Stimulated activated naive CD8-positive, alpha-beta T cell treated with anti-CD3 and anti-CD28 coated beads, Interleukin-15, Interleukin-2, amounts not matched to agents 100 U/mL and 50 U/mL, for 24 hours (primary cell): Measurements from ENCODE around the gene CNNM1.

Experiments
- ATAC-seq: fragments of 150-1000 bp; cut with Tn5 transposase; one replicate; pipeline ENCODE4 v1.10.0; 2021
- DNase-seq: peaks from one replicate; pipeline ENCODE4 v3.0.0; 2021

Gene CNNM1

DNA sequence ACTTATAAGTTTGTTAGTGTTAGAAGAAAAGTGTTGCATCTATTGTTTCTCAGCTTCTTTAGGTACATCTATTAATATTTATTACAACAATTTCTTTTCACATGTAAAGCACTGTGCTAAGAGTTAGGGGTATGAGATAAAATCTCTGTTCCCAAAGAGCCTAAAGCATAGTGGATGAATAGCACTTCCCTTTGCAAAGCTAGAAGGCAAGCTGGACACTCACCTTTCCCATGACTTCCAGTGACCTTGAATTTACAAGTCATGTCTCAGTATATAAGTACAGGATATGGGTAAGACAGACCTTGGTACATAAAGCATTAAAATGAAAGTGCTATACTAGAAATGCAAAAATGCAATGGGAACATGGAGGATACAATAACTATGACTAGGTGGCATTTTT, 8.7 kb downstream of the CNNM1 start:
- no peak for ATAC-seq
- no peak for DNase-seq

GRCh38 chr10:99339077-99339476, 9.9 kb downstream of the CNNM1 start:
- DNase-seq (no peak), ATAC-seq (no peak)

- no peak for DNase-seq
- ATAC-seq = no peak
Measured at GRCh38 chr10:99339563-99340047, 10.4 kb downstream of the CNNM1 start.

GRCh38 chr10:99340650-99341049, 11.5 kb downstream of the CNNM1 start:
- no peak for ATAC-seq
- no peak for DNase-seq

GRCh38 chr10:99341248-99341647, 12.1 kb downstream of the CNNM1 start:
- no peak for ATAC-seq
- no peak for DNase-seq

- DNase-seq = no peak
- ATAC-seq = no peak
Measured at GRCh38 chr10:99341860-99342490, 12.8 kb downstream of the CNNM1 start.

DNA sequence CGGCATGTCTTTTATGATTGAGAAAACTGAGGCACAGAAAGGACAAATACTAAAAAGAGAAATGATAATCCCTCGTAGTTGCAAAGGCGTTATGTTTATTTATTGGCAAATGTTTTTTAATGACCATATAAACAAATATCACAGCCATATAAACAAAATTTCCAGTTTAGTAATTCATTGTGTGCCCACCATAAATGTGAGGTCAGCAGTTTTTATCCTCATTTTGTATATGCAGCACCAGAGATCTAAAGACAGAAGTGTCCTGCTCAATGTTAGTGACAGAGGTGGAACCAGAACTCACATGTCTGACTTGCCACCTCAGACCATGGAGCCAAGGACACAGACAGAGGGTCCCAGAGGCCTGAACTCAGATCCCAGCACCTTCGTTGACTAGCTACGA, 14.1 kb downstream of the CNNM1 start:
- DNase-seq = no peak
- ATAC-seq = no peak

GRCh38 chr10:99344715-99345114, 15.6 kb downstream of the CNNM1 start:
- ATAC-seq (no peak), DNase-seq (no peak)

- no peak for DNase-seq
Measured at GRCh38 chr10:99345350-99345749, 16.2 kb downstream of the CNNM1 start.

DNA sequence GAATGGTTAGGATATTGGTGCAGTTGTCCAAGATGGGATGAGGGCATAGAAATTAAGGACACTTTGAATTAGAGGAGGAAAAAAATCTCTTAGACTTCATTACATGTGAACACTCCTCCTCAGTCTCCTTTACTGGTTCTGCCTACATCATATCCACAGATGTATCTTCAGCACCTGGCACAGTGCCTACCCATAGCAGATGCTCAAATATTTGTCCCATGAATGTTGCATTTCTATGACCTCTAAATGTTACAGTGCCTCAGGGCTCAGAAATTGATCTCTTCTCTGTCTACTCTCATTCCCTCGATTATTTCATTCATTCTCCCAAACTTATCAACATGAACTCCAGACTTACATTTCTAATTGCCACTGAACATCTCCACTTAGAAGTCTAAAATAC, 17.1 kb downstream of the CNNM1 start:
- DNase-seq (no peak), ATAC-seq (no peak)

More at GRCh38 chr10:99345350-99345749, 16.2 kb downstream of the CNNM1 start:
- ATAC-seq = no peak

DNA sequence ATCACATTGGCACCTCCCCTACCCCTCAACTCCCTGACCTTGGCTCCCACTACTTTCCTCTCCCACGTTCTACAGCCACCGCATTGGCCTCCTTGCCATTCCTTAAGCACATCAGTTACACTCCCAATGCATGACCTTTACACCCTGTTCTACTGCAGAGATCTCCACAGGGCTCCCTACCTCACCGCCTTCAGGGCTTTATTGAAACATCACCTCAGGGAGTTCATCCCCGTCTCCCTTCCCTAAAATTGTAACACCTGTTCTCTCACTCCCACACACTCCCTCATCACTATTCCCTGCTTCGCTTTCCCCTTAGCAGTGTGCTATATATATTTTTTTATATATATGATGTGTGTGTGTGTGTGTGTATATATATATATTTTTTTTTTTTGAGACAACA, 18.5 kb downstream of the CNNM1 start:
- no peak for DNase-seq
- no peak for ATAC-seq

DNA sequence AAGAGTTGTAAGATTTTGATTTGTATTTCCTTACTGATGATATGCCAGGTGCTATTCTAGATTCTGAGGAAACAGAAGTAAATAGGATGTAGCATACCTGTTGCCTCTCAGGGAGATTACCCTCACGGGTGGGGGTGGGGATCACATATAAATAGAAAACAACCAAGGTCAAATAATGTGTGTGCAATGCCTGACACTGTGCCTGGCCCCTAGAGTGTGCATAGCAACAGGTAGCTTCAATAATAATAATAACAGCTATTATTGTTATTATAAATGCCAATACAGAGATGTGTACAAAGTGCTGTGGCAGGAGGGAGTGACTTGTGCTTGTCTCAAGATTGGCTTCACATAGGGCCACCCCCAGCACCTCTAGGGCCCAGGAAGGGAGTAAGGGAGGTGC, 24.0 kb downstream of the CNNM1 start:
- no peak for ATAC-seq
- no peak for DNase-seq

DNA sequence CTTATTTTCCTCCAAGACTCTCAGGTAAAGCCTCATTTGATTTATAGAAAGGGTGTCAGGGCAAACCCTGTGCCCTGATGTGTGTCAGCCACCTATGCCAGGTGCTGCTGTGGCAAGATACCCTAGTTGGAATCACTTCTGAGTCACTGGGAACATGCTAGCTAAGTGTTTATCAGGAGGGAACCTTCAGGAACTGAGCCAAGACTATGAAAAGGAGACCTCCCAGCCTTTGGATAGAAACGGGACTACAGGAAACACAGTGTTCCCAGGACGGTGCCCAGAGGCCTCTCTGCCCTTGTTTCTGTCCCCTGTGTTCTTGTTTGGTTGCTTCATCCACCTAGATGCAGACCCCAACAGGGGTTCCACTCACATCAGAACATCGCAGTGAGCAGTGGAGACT, 28.5 kb downstream of the CNNM1 start:
- no peak for ATAC-seq
- no peak for DNase-seq

- ATAC-seq = no peak
- DNase-seq = no peak
Measured at GRCh38 chr10:99358101-99358500, 28.9 kb downstream of the CNNM1 start.

GRCh38 chr10:99360934-99361333, 31.8 kb downstream of the CNNM1 start:
- DNase-seq = no peak
- no peak for ATAC-seq

DNA sequence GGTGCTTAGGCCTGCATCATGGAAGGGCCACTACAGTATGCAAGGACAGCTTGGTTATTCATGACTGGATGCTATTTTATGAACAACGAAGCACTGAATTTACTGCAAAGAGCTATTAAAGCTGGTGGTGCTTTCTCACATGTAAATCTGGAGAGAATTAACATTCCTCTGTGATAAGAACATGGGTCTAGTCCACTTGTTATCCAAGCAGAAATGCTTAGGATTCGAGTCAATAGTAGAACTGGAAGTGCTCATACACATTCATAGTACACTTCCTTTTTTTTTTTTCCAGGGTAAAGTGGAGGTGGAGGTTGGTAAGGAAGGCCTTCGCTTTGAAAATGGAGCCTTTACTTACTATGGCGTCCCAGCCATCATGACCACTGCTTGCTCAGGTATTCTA, 35.0 kb downstream of the CNNM1 start:
- DNase-seq (no peak), ATAC-seq (no peak)

- no peak for DNase-seq
- no peak for ATAC-seq
Measured at GRCh38 chr10:99365311-99365710, 36.2 kb downstream of the CNNM1 start.

- DNase-seq (no peak), ATAC-seq (no peak)
Measured at GRCh38 chr10:99365736-99366135, 36.6 kb downstream of the CNNM1 start.

DNA sequence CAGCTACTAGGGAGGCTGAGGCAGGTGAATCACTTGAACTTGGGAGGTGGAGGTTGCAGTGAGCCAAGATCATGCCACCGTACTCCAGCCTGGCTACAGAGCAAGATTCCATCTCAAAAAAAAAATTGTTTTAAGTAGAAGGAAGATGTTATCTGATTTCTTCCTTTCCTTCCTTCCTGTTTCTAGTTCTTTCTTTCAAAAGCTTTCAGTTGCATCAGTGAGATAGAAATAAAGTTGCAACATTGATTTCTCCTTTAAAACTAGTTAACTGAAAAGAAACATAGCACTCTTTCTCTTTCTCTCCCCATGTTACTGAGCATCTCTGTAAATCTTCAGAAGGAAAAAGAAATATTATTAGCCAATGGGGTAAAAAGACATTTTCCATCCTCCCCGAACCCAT, 37.5 kb downstream of the CNNM1 start:
- ATAC-seq (no peak), DNase-seq (no peak)

GRCh38 chr10:99368646-99369045, 39.5 kb downstream of the CNNM1 start:
- no peak for DNase-seq
- ATAC-seq = no peak

GRCh38 chr10:99369126-99369525, 40.0 kb downstream of the CNNM1 start:
- ATAC-seq = no peak

DNA sequence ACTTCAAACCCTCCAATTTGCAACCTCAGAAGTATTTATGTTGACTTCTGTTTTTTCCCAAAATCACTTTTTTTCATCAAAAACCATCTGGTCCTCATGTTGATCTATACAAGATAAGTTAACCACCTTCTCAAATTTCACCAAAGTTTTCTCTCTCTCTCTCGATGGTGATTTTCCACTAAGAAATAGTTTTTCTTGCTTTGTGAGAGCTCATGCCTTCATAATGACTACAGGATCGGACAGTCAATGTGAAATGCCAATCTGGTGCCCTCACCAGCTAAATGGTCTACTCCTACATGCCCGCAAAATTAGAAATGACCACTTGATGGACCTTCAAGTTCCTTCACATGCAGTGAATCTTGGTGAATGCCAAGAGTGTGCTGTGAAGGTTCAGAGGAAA, 40.4 kb downstream of the CNNM1 start:
- DNase-seq = no peak

More at GRCh38 chr10:99369126-99369525, 40.0 kb downstream of the CNNM1 start:
- no peak for DNase-seq

DNA sequence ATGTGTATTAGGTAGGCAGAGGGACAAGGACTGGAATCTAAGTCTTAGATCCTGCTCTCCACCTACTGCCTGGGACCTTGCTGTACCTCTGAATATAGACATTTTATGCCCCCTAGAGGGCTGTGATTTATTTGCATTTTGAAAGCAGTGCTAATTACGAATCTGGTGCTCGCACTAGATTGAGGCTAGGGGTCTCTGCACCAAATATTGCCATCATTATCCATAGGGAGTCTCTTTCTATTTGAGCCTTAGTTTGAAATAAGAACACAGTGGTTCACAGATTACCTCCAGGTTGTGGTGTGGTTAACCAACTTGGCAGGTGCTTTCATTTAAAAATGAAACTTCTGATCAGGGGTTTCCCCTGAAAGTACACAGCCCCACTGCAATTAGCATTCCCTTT, 41.8 kb downstream of the CNNM1 start:
- DNase-seq (no peak), ATAC-seq (peak; percentile 36)

More for the DNA sequence above, 40.4 kb downstream of the CNNM1 start:
- no peak for ATAC-seq

GRCh38 chr10:99372546-99373271, 43.6 kb downstream of the CNNM1 start:
- DNase-seq (no peak), ATAC-seq (no peak)
